GM19035 (cell line): ENCODE measurements around the gene VDR.

Experiments
- ATAC-seq: cut with Tn5 transposase; IDR thresholded peaks from one replicate; pipeline ENCODE4 v1.9.1; 2021; ENCODE audit not compliant: unreplicated experiment

Gene VDR

GRCh38 chr12:47896022-47896421, 8.8 kb downstream of the VDR start:
- ATAC-seq = no peak

- no peak for ATAC-seq
These were observed 10.1 kb downstream of the VDR start for GRCh38 chr12:47894652-47895051.

- ATAC-seq = no peak
These were observed 10.7 kb downstream of the VDR start for GRCh38 chr12:47894068-47894467.

GRCh38 chr12:47892819-47893218, 12.0 kb downstream of the VDR start:
- no peak for ATAC-seq

GRCh38 chr12:47891356-47891755, 13.4 kb downstream of the VDR start:
- ATAC-seq = no peak

- no peak for ATAC-seq
These were observed 15.8 kb downstream of the VDR start for GRCh38 chr12:47889040-47889439.

- no peak for ATAC-seq
These were observed 16.5 kb downstream of the VDR start for GRCh38 chr12:47888153-47888819.

- no peak for ATAC-seq
These were observed 17.3 kb downstream of the VDR start for GRCh38 chr12:47887529-47887928.

GRCh38 chr12:47886510-47887240, 18.1 kb downstream of the VDR start:
- no peak for ATAC-seq

GRCh38 chr12:47885566-47885965, 19.2 kb downstream of the VDR start:
- no peak for ATAC-seq

GRCh38 chr12:47885012-47885501, 19.7 kb downstream of the VDR start:
- peak; percentile 55 for ATAC-seq

GRCh38 chr12:47884501-47884900, 20.3 kb downstream of the VDR start:
- no peak for ATAC-seq

- ATAC-seq = no peak
These were observed 21.1 kb downstream of the VDR start for GRCh38 chr12:47883663-47884195.

GRCh38 chr12:47882781-47883546, 21.8 kb downstream of the VDR start:
- ATAC-seq = peak; percentile 73

- no peak for ATAC-seq
These were observed 22.9 kb downstream of the VDR start for GRCh38 chr12:47881826-47882427.

- ATAC-seq = no peak
These were observed 23.7 kb downstream of the VDR start for GRCh38 chr12:47881051-47881450.

GRCh38 chr12:47878918-47879481, 25.8 kb downstream of the VDR start:
- no peak for ATAC-seq

GRCh38 chr12:47878293-47878917, 26.4 kb downstream of the VDR start:
- no peak for ATAC-seq

GRCh38 chr12:47877081-47877480, 27.7 kb downstream of the VDR start:
- ATAC-seq = no peak

- no peak for ATAC-seq
These were observed 28.3 kb downstream of the VDR start for GRCh38 chr12:47876440-47876960.
